SK-N-SH (cell line): ENCODE measurements around the gene ZDHHC14. TPM values are rescaled to one million over a fixed set of nuclear protein-coding genes. Genes with fewer than 3 reads are reported as not detected.

Source experiments
- CTCF ChIA-PET: fragments of 300-600, 350-600 bp; formaldehyde crosslinking; extraction: SDS; loops from one replicate; lab custom pipeline; 2021; lab: Yijun Ruan, JAX
- POLR2A ChIA-PET: fragments of 350-600 bp; sonication (Branson Sonifier 250); formaldehyde crosslinking; extraction: SDS; loops from one replicate; lab custom pipeline; 2020; ENCODE audit warnings: antibody characterized with exemption, inconsistent platforms; lab: Yijun Ruan, JAX
- DNase-seq: peaks from one replicate; pipeline ENCODE4 v3.0.0; 2012
- H2AFZ ChIP-seq: fragments of 200-600 bp; sonication (generic); 2 replicates; pipeline ENCODE4 v1.8.1; 2016; ENCODE audit warnings: antibody characterized with exemption, mild to moderate bottlenecking, low read depth
- H3F3A ChIP-seq: fragments of 200-600 bp; sonication (generic); replicated peaks from 2 replicates; pipeline ENCODE3; 2016; ENCODE audit warnings: antibody characterized with exemption, mild to moderate bottlenecking; ENCODE audit not compliant: insufficient read depth
- H3K27ac ChIP-seq, 2 experiments: fragments of 200-500 bp in 1 of 2; fragments of 200-600 bp in 1 of 2; sonication (Bioruptor generic) in 1 of 2; sonication (generic), shearing (Covaris generic) in 1 of 2; 2 replicates each; pipeline versions ENCODE4 v1.5.1 to v1.6.1; 2014 to 2016; ENCODE audit warnings: low read depth in 2 of 2, inconsistent platforms in 1 of 2, low read length in 1 of 2, mild to moderate bottlenecking in 1 of 2, mixed read lengths in 1 of 2
- H3K27me3 ChIP-seq: fragments of 200-600 bp; sonication (generic), shearing (Covaris generic); 2 replicates; pipeline ENCODE4 v1.6.1; 2016; ENCODE audit warnings: mixed run types; ENCODE audit not compliant: insufficient read depth
- H3K36me3 ChIP-seq, 2 experiments: fragments of 200-500 bp in 1 of 2; fragments of 200-600 bp in 1 of 2; sonication (Bioruptor generic) in 1 of 2; sonication (generic) in 1 of 2; replicated peaks in 1 of 2; 2 replicates each; pipeline versions ENCODE3 to v1.5.1; 2014 to 2016; ENCODE audit warnings: low read length in 1 of 2, mild to moderate bottlenecking in 1 of 2; ENCODE audit not compliant: insufficient read depth in 2 of 2, control insufficient read depth in 1 of 2
- H3K4me1 ChIP-seq, 2 experiments: fragments of 200-500 bp in 1 of 2; fragments of 200-600 bp in 1 of 2; sonication (Bioruptor generic) in 1 of 2; sonication (generic), shearing (Covaris generic) in 1 of 2; 2 replicates each; pipeline versions ENCODE4 v1.5.1 to v1.6.1; 2014 to 2016; ENCODE audit warnings: low read depth in 1 of 2, low read length in 1 of 2, mixed run types in 1 of 2; ENCODE audit not compliant: insufficient read depth in 2 of 2, control insufficient read depth in 1 of 2
- H3K4me2 ChIP-seq: fragments of 200-600 bp; sonication (generic), shearing (Covaris generic); 2 replicates; pipeline ENCODE4 v1.6.1; 2017; ENCODE audit warnings: mixed run types
- H3K4me3 ChIP-seq, 2 experiments: fragments of 200-500 bp in 1 of 2; fragments of 200-600 bp in 1 of 2; sonication (Bioruptor generic) in 1 of 2; sonication (generic), shearing (Covaris generic) in 1 of 2; 2 replicates each; pipeline versions ENCODE4 v1.5.1 to v1.8.1; 2014 to 2016; ENCODE audit warnings: low read depth in 2 of 2, inconsistent platforms in 1 of 2, low read length in 1 of 2, mild to moderate bottlenecking in 1 of 2, mixed read lengths in 1 of 2, moderate library complexity in 1 of 2
- H3K79me2 ChIP-seq: fragments of 200-600 bp; sonication (generic); 2 replicates; pipeline ENCODE4 v1.8.1; 2017; ENCODE audit warnings: mild to moderate bottlenecking; ENCODE audit not compliant: insufficient read depth
- H3K9ac ChIP-seq: fragments of 200-600 bp; sonication (generic); 2 replicates; pipeline ENCODE4 v1.6.1; 2017; ENCODE audit warnings: mixed run types
- H3K9me2 ChIP-seq: fragments of 200-600 bp; sonication (generic); 2 replicates; pipeline ENCODE4 v1.6.1; 2017; ENCODE audit warnings: mixed run types
- H3K9me3 ChIP-seq: fragments of 200-600 bp; sonication (generic); 2 replicates; pipeline ENCODE4 v1.6.1; 2017; ENCODE audit warnings: mixed run types, mild to moderate bottlenecking, moderate library complexity
- H4K20me1 ChIP-seq: fragments of 200-600 bp; sonication (generic); 2 replicates; pipeline ENCODE4 v1.6.1; 2017; ENCODE audit warnings: mild to moderate bottlenecking, mixed run types; ENCODE audit not compliant: insufficient read depth
- CHD2 ChIP-seq: fragments of 150-350 bp; IDR thresholded peaks from 2 replicates; pipeline ENCODE4 v1.6.1; 2018; ENCODE audit warnings: low read length; ENCODE audit not compliant: partially characterized antibody
- ELF1 ChIP-seq: IDR thresholded peaks from 2 replicates; pipeline ENCODE4 v1.4.0; 2012
- EZH2phosphoT487 ChIP-seq: fragments of 200-600 bp; sonication (generic); IDR thresholded peaks from 2 replicates; pipeline ENCODE4 v1.6.1; 2017; ENCODE audit warnings: low read depth, mixed run types, mild to moderate bottlenecking, antibody characterized with exemption, moderate library complexity, borderline replicate concordance
- FOSL2 ChIP-seq: IDR thresholded peaks from 2 replicates; pipeline ENCODE4 v1.4.0; 2012; ENCODE audit warnings: low read depth, mild to moderate bottlenecking, moderate library complexity, borderline replicate concordance
- FOXJ3 ChIP-seq: sonication (generic); formaldehyde crosslinking; IDR thresholded peaks from 2 replicates; pipeline ENCODE4 v1.5.1; 2020; ENCODE audit warnings: mild to moderate bottlenecking, missing genetic modification reagents
- GABPA ChIP-seq: IDR thresholded peaks from 2 replicates; pipeline ENCODE4 v1.4.0; 2012; ENCODE audit warnings: low read depth, mild to moderate bottlenecking
- JUND ChIP-seq: IDR thresholded peaks from 2 replicates; pipeline ENCODE4 v1.4.0; 2012
- MEF2A ChIP-seq: IDR thresholded peaks from 2 replicates; pipeline ENCODE4 v1.4.0; 2012; ENCODE audit warnings: low read depth, borderline replicate concordance
- NRF1 ChIP-seq: IDR thresholded peaks from 2 replicates; pipeline ENCODE4 v1.6.1; 2012; ENCODE audit warnings: low read depth, mild to moderate bottlenecking, low read length
- POLR2AphosphoS5 ChIP-seq: IDR thresholded peaks from 2 replicates; pipeline ENCODE4 v1.6.1; 2012; ENCODE audit warnings: low read depth, low read length
- RAD21 ChIP-seq: IDR thresholded peaks from 2 replicates; pipeline ENCODE4 v1.6.1; 2012; ENCODE audit warnings: mild to moderate bottlenecking, low read length
- RCOR1 ChIP-seq: fragments of 150-350 bp; IDR thresholded peaks from 2 replicates; pipeline ENCODE4 v1.6.1; 2017; ENCODE audit warnings: antibody characterized with exemption, low read length
- REST ChIP-seq: IDR thresholded peaks from 2 replicates; pipeline ENCODE4 v1.6.1; 2012; ENCODE audit warnings: mild to moderate bottlenecking, low read depth, low read length, moderate library complexity
- TAF1 ChIP-seq: IDR thresholded peaks from 2 replicates; pipeline ENCODE4 v1.6.1; 2012; ENCODE audit warnings: low read depth, mild to moderate bottlenecking, low read length, moderate library complexity, borderline replicate concordance
- USF1 ChIP-seq: IDR thresholded peaks from 2 replicates; pipeline ENCODE4 v1.4.0; 2012; ENCODE audit warnings: low read depth, borderline replicate concordance
- WGBS: methylation state at CpG from one replicate; pipeline ENCODE4 v1.1.6; 2017; ENCODE audit warnings: low lambda C conversion rate; 5-methylcytosine and 5-hydroxymethylcytosine counted together
- polyA plus RNA-seq, 3 experiments: library from polyadenylated mRNA; depleted of rRNA; stranded (reverse); fragments of >200 nt; gene quantifications; 2 replicates each; pipeline ENCODE4 v1.2.3, GENCODE V29; 2012
- TF ChIP-seq, protein P1 (sequence below): fragments of 150-350 bp; IDR thresholded peaks from 2 replicates; pipeline ENCODE4 v1.6.1; 2016; ENCODE audit warnings: mild to moderate bottlenecking, low read depth, low read length
- TF ChIP-seq, protein P2 (sequence below): IDR thresholded peaks from 2 replicates; pipeline ENCODE4 v1.4.0; 2012; ENCODE audit warnings: low read depth, borderline replicate concordance
- TF ChIP-seq, protein P3 (sequence below): IDR thresholded peaks from 2 replicates; pipeline ENCODE4; 2012

Gene ZDHHC14
- polyA plus RNA-seq, 1 of the 3 experiments (the other 2 are of a cell fraction) = 5.4 TPM

- no peak for DNase-seq
- CTCF ChIA-PET = no interaction called here
Measured at GRCh38 chr6:157571950-157572349, 191.0 kb downstream of the ZDHHC14 start.

More at GRCh38 chr6:157571950-157572349, 191.0 kb downstream of the ZDHHC14 start:
- TF ChIP-seq JUND (no peak), FOXJ3 (CRISPR knock-in tag) (no peak), RCOR1 (no peak), USF1 (no peak), NRF1 (no peak), CHD2 (no peak), RAD21 (no peak), FOSL2 (no peak), TAF1 (no peak), REST (no peak), ELF1 (no peak), MEF2A (no peak), GABPA (no peak), EZH2phosphoT487 (no peak), POLR2AphosphoS5 (no peak)
- TF ChIP-seq, protein P1, sequence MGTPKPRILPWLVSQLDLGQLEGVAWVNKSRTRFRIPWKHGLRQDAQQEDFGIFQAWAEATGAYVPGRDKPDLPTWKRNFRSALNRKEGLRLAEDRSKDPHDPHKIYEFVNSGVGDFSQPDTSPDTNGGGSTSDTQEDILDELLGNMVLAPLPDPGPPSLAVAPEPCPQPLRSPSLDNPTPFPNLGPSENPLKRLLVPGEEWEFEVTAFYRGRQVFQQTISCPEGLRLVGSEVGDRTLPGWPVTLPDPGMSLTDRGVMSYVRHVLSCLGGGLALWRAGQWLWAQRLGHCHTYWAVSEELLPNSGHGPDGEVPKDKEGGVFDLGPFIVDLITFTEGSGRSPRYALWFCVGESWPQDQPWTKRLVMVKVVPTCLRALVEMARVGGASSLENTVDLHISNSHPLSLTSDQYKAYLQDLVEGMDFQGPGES = no peak
- TF ChIP-seq, protein P2, sequence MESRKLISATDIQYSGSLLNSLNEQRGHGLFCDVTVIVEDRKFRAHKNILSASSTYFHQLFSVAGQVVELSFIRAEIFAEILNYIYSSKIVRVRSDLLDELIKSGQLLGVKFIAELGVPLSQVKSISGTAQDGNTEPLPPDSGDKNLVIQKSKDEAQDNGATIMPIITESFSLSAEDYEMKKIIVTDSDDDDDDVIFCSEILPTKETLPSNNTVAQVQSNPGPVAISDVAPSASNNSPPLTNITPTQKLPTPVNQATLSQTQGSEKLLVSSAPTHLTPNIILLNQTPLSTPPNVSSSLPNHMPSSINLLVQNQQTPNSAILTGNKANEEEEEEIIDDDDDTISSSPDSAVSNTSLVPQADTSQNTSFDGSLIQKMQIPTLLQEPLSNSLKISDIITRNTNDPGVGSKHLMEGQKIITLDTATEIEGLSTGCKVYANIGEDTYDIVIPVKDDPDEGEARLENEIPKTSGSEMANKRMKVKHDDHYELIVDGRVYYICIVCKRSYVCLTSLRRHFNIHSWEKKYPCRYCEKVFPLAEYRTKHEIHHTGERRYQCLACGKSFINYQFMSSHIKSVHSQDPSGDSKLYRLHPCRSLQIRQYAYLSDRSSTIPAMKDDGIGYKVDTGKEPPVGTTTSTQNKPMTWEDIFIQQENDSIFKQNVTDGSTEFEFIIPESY = no peak
- TF ChIP-seq, protein P3, sequence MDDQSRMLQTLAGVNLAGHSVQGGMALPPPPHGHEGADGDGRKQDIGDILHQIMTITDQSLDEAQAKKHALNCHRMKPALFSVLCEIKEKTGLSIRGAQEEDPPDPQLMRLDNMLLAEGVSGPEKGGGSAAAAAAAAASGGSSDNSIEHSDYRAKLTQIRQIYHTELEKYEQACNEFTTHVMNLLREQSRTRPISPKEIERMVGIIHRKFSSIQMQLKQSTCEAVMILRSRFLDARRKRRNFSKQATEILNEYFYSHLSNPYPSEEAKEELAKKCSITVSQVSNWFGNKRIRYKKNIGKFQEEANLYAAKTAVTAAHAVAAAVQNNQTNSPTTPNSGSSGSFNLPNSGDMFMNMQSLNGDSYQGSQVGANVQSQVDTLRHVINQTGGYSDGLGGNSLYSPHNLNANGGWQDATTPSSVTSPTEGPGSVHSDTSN = no peak
- H2AFZ ChIP-seq = no peak overlapping the region
- no peaks in the 10 kb centered on the region for H3K9me2 ChIP-seq
- H3F3A ChIP-seq = no peaks in the 10 kb centered on the region
- no peaks in the 10 kb centered on the region for H3K27me3 ChIP-seq
- no peak overlapping the region for H3K9ac ChIP-seq
- WGBS = 82% methylated on average over 5 of the region's 5 CpGs
- H3K4me1 ChIP-seq = peaks cover 0 to 2% of the 10 kb centered on the region in 2 experiments; a peak in 2 of 4 replicates
- no peaks in the 10 kb centered on the region for H3K9me3 ChIP-seq
- no peak overlapping the region for H3K4me3 ChIP-seq
- no peak overlapping the region for H3K27ac ChIP-seq
- POLR2A ChIA-PET = interaction anchor here (0.7 kb wide), 1 partner anchor 17 kb away, joined by 3 read pairs; no protein-coding TSS in a partner anchor
- H3K4me2 ChIP-seq = no peak overlapping the region
- H4K20me1 ChIP-seq = no peaks in the 10 kb centered on the region
- no peaks in the 10 kb centered on the region for H3K36me3 ChIP-seq
- H3K79me2 ChIP-seq = no peaks in the 10 kb centered on the region
